HUES48 (cell line): Measurements from ENCODE around the gene BMAL1.

Source experiments
- H3K27ac ChIP-seq: one replicate; pipeline ENCODE4 v1.7.0; 2013; ENCODE audit warnings: low read depth, low read length, inconsistent platforms
- H3K27me3 ChIP-seq: 2 replicates; pipeline ENCODE4 v1.6.1; 2013; ENCODE audit warnings: mild to moderate bottlenecking, low read length; ENCODE audit not compliant: control insufficient read depth, insufficient read depth
- H3K36me3 ChIP-seq: 2 replicates; pipeline ENCODE4 v1.6.1; 2013; ENCODE audit warnings: low read length; ENCODE audit not compliant: control insufficient read depth, insufficient read depth
- H3K4me1 ChIP-seq: 2 replicates; pipeline ENCODE4 v1.6.1; 2013; ENCODE audit warnings: mild to moderate bottlenecking, low read length; ENCODE audit not compliant: control insufficient read depth, insufficient read depth
- H3K4me3 ChIP-seq: 2 replicates; pipeline ENCODE4 v1.5.1; 2013; ENCODE audit warnings: mild to moderate bottlenecking, low read depth, low read length
- H3K9ac ChIP-seq: 2 replicates; pipeline ENCODE4 v1.6.1; 2013; ENCODE audit warnings: mild to moderate bottlenecking, low read depth, low read length, moderate library complexity
- H3K9me3 ChIP-seq: 2 replicates; pipeline ENCODE4 v1.6.1; 2013; ENCODE audit warnings: low read length; ENCODE audit not compliant: control insufficient read depth, insufficient read depth

Gene BMAL1

DNA sequence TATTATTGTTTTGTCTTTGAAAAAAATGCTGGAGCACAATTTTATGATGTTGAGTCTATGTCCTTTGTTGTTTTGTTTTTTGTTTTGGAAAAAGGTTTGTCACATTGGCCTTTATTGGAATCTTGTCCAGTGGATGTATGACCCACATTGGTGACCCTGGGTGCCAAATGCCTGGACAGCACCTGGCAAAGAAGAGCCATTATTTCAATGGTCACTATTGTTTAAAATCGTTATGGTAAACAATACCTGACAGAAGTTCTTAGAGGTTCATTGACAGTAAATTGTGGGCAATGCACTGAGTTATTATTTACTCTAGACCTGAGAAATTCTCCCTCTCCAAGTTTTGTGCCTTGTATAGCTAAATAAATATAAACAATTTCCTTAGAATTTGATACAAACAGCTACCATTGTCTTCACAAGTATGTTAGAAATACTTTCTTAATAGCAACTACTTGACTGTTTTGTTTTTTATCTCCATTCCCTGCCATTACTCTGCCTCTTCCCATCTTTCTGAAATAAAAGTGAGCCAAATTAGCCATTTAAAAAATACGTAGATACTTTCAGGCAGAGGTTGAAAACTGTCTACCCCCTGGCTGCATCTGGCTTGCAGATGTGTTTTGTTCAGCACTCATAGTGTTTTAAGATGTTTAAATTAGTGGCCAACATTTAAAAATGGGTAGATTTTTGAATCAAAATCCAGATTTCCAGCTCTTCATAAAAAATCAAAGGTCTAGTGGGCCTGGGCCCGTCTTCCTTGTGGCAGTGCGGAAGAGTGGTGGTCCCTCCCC is 39.9 kb downstream of the BMAL1 start:
- Histone ChIP-seq H3K4me1 (peaks cover 20% of the 10 kb centered on the region; the same call in 1 of the 2 replicates), H3K4me3 (no peak overlapping the region), H3K9me3 (no peaks in the 10 kb centered on the region), H3K36me3 (no peaks in the 10 kb centered on the region), H3K27me3 (no peaks in the 10 kb centered on the region), H3K9ac (no peak overlapping the region), H3K27ac (no peak overlapping the region)

DNA sequence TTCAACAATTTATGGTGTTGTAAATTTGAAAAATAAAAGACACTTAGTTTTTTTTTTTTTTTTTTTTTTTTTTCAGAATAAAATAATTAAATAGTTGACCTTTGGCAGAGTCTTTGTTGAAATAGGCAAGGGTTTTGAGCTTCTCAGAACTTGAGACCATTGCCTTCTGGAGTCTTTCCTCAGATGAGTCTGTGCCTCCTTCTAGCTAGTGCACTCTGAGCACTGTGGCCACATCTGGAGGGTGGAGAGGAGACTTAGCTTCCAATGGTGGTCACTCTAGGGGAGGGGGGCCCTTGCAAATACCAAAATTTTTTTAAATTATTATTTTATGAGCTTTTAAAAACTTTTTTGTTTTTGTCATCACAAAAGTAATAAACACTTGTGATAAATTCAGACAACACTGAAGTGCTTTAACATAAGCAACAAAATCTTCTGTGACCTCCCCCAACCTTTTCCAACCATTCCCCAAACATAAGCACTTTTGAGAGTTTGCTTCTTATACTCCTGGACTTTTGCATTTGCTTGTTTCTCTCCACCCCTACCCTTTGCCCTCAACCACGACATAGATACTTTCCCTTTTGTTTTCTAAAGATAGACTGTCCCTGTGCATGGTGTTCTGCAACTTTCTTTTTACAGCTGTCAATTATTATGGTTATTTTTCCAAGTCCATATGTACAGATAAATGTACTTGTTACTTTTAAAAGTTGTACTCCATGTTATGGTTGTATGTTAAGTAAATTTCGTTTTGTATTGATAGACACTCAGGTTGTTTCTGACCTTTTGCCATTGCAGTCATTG is 41.1 kb downstream of the BMAL1 start:
- Histone ChIP-seq H3K9ac (no peak overlapping the region), H3K9me3 (no peaks in the 10 kb centered on the region), H3K4me1 (peaks cover 14% of the 10 kb centered on the region; the same call in 1 of the 2 replicates), H3K27ac (no peak overlapping the region), H3K36me3 (no peaks in the 10 kb centered on the region), H3K4me3 (no peak overlapping the region), H3K27me3 (no peaks in the 10 kb centered on the region)

DNA sequence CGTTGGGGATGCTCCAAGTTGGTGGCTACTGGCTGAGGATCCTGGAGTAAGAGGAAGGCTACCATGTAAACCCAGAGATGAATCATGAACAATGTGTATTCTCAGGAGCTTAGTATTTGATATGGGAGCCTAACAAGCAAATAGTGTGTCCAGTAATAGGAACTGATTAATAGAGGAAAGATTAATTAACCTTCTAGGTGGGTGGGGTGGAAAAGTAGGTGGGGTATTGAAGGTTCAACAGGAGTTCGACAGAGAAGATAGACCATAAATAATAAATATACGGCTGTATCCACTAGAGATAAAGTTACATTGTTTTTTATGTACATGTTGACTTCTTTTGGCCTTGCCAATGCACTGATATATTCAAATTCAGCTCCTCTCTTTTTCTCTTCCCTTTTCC is 43.1 kb downstream of the BMAL1 start:
- Histone ChIP-seq H3K4me1 (no peaks in the 10 kb centered on the region), H3K9ac (no peak overlapping the region), H3K9me3 (no peaks in the 10 kb centered on the region), H3K4me3 (no peak overlapping the region), H3K27ac (no peak overlapping the region), H3K36me3 (no peaks in the 10 kb centered on the region), H3K27me3 (no peaks in the 10 kb centered on the region)

DNA sequence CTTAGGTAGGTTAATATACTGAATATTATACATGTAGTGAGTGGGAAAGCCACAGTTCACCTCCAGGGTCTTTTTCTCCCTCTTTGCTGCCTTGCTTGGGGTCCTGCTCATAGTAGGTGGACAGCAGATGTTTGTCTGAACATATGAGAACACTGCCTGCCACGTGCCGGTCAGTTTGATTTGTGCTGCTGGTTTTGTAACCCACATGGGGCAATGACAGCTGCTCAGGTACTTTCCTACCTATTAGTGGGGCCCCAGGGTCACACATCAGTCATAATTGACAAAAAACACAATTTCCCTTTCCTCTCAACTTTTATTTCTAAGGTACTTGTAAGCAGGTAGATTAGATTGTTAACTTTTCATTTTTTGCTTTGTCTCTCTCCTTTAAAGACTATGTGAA is 43.8 kb downstream of the BMAL1 start:
- no peaks in the 10 kb centered on the region for H3K4me1 ChIP-seq
- H3K9me3 ChIP-seq, result no peaks in the 10 kb centered on the region
- no peaks in the 10 kb centered on the region for H3K27me3 ChIP-seq
- H3K4me3 ChIP-seq, result no peak overlapping the region
- no peak overlapping the region for H3K9ac ChIP-seq
- no peak overlapping the region for H3K27ac ChIP-seq
- H3K36me3 ChIP-seq, result no peaks in the 10 kb centered on the region

DNA sequence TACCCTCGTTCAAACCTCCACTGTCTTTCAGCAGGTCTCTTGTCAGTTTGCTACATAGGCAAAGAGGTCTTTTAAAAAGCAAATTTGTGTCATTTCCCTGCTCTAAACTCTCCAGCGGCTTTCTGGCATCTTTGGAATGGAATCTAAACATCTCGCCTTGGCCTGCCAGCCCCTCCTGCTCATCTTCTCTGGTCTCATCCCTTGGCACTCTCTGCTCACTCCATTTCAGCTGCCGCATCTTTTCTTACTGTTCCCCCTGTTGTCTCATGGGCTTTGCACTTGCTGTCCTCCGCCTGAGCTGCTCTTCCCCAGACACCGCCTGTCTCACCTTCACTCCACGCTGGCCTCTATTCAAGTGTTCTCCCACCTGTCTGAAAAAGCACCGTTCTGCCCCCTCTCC is 46.6 kb downstream of the BMAL1 start:
- Histone ChIP-seq H3K4me3 (no peak overlapping the region), H3K27ac (no peak overlapping the region), H3K4me1 (no peaks in the 10 kb centered on the region), H3K27me3 (no peaks in the 10 kb centered on the region), H3K9ac (no peak overlapping the region), H3K9me3 (no peaks in the 10 kb centered on the region), H3K36me3 (no peaks in the 10 kb centered on the region)

DNA sequence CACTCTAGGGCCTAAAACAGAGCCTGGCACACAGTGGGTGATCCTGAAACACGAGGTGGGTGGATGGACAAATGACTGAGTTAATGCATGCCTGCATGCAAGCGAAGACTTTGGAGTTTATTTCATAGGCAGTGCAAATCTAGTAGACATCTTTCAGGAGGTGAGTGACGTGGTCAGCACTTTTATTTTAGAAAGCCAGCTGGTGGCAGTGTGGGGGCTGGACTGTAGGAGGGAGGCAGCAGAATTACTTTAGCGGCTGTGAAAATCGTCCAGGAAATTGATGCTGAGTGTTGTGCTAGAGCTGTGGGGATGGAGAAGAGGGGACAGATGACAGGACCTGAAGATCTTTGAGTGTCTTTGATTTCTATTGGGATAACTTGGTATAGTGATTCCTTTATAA is 47.1 kb downstream of the BMAL1 start:
- no peak overlapping the region for H3K9ac ChIP-seq

DNA sequence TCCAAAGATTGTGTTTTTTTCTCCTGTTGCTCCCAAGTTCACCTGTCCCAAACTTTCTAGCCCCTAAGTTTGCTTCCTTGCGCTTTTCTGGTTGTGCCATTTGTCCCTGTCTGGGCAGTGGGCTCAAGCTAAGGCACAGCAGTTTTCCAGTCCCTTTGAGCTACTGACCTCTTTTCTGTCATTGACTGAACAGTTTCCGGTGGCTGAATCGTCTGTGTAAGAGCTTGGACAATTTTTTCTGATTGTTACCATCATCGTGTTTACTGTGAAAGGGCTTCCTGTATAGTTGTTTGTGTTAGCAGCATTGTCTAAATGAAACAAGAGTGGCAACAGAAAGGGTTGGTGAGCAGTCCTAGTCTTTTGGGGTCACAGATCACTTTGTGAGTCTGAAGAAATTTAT is 49.8 kb downstream of the BMAL1 start:
- Histone ChIP-seq H3K27me3 (no peaks in the 10 kb centered on the region), H3K27ac (no peak overlapping the region), H3K9ac (no peak overlapping the region), H3K36me3 (no peaks in the 10 kb centered on the region), H3K4me3 (no peak overlapping the region), H3K4me1 (no peaks in the 10 kb centered on the region), H3K9me3 (no peaks in the 10 kb centered on the region)

More for the DNA sequence above, 47.1 kb downstream of the BMAL1 start:
- Histone ChIP-seq H3K36me3 (no peaks in the 10 kb centered on the region), H3K9me3 (no peaks in the 10 kb centered on the region), H3K4me3 (no peak overlapping the region), H3K27me3 (no peaks in the 10 kb centered on the region), H3K4me1 (no peaks in the 10 kb centered on the region), H3K27ac (no peak overlapping the region)

DNA sequence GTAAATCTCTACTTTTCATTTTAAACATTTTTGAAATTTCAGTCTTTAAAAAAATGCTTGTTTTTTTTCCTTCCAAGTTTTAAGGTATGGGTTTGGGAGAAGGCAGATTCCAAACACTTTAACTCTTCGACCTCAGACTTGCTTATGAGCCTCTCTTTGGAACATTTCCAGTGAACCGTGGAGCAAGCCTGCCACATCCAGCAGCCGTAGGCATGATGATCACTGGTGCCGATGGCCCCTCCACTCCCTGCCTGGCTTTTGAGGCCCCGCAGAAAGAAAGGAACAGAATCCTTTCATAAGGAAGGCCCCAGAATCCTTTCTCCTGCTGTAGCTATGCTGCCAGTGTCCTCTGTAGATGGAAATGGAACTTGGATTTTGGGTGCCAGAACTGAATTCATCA is 50.7 kb downstream of the BMAL1 start:
- H3K27ac ChIP-seq, result no peak overlapping the region
- no peaks in the 10 kb centered on the region for H3K4me1 ChIP-seq
- no peaks in the 10 kb centered on the region for H3K9me3 ChIP-seq
- no peaks in the 10 kb centered on the region for H3K27me3 ChIP-seq
- H3K9ac ChIP-seq, result no peak overlapping the region
- no peak overlapping the region for H3K4me3 ChIP-seq
- no peaks in the 10 kb centered on the region for H3K36me3 ChIP-seq

DNA sequence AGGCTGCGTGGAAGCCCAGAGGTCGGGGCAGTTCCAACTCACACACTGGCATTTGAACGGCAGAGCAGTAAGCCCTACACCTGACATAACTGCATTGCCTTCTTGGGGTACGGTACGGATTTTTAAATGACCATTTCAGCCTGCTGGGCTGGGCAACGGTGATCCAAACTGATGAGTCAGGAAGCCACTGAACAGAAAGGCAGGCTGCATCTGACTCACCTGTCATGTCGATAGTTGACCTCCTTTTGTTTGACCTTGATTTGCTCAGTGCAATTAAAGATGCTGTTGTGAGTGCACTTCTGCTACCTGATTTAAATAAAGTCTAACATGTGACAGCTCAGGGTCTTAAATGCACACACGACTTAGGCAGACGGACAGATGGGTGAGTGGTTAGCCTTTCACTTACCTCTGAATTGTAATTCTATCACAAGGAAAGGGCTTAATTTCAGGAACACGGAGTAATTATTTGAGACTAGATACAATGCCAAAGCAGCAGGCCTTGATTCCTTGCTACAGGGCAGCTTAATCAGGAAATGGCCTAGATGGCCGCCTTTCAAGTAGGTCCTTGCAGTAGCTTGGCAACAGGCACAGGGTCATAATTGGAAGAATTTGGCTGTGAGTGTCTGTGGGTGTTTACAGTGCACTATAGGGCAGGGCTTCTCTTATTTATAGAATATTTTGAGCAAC is 52.2 kb downstream of the BMAL1 start:
- H3K9me3 ChIP-seq, result no peaks in the 10 kb centered on the region
- H3K9ac ChIP-seq, result no peak overlapping the region
- H3K27ac ChIP-seq, result no peak overlapping the region
- H3K4me3 ChIP-seq, result no peak overlapping the region
- H3K4me1 ChIP-seq, result no peaks in the 10 kb centered on the region
- no peaks in the 10 kb centered on the region for H3K36me3 ChIP-seq
- no peaks in the 10 kb centered on the region for H3K27me3 ChIP-seq

DNA sequence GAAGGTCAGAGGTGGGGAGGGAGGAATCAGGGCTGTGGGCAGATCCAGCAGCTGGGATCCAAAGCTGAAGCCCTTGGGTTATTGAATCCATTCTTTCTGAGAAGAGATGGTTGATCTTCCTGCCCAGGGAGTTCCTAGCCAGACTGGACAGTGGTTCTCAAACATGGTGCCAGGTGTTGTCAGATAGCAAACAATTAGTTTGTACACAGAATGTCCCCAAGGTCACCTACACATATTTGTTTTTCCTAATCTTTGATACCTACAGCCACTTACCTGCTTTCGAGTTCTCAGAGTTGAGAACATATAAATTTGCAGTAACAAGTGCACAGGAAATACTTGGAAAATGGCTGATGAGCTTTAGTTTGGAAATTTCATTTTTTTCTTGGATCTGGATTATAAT is 54.5 kb downstream of the BMAL1 start:
- H3K9ac ChIP-seq, result no peak overlapping the region
- no peak overlapping the region for H3K27ac ChIP-seq
- no peaks in the 10 kb centered on the region for H3K9me3 ChIP-seq
- H3K27me3 ChIP-seq, result no peaks in the 10 kb centered on the region
- H3K36me3 ChIP-seq, result no peaks in the 10 kb centered on the region
- no peak overlapping the region for H3K4me3 ChIP-seq
- 0 out of 2 replicates have a peak, but pooled peaks cover 2% of the 10 kb centered on the region for H3K4me1 ChIP-seq
